ENCODE measurements around the gene DIAPH2.

The DIAPH2 gene

GRCh38 chrX:97481228-97481627, 796.6 kb downstream of the DIAPH2 start:
- DNase-seq (ENCODE audit: extremely low spot score): no peak
- ChIA-PET CTCF (interaction anchor here (0.6 to 1.0 kb wide), 2 partner anchors 19 to 996 kb away, joined by 4 to 5 read pairs; no protein-coding TSS in a partner anchor), POLR2A (no interaction called here)
- TF ChIP-seq FOXM1 (IDR thresholded peaks at IDR 0.05; ENCODE audit: borderline replicate concordance): no peak
- no peak for TF ChIP-seq PKNOX1 (IDR thresholded peaks at IDR 0.05)
- TF ChIP-seq SUZ12 (IDR thresholded peaks at IDR 0.05): no peak
- TF ChIP-seq NFRKB (IDR thresholded peaks at IDR 0.05): no peak
- no peak for TF ChIP-seq FOXK2 (IDR thresholded peaks at IDR 0.05)
- TF ChIP-seq SP1 (IDR thresholded peaks at IDR 0.05): no peak
- TF ChIP-seq HDGF (IDR thresholded peaks at IDR 0.05; ENCODE audit: borderline replicate concordance): no peak
- TF ChIP-seq ELF4 (IDR thresholded peaks at IDR 0.05): no peak
- no peak for TF ChIP-seq BHLHE40 (IDR thresholded peaks at IDR 0.05; ENCODE audit: borderline replicate concordance)
- TF ChIP-seq CTBP1 (IDR thresholded peaks at IDR 0.05; ENCODE audit: borderline replicate concordance): no peak
- TF ChIP-seq FOXA1 (IDR thresholded peaks at IDR 0.05): no peak
- TF ChIP-seq TARDBP (IDR thresholded peaks at IDR 0.05): no peak
- TF ChIP-seq LEF1 (IDR thresholded peaks at IDR 0.05; ENCODE audit: borderline replicate concordance): no peak
- TF ChIP-seq ARNT (IDR thresholded peaks at IDR 0.05): no peak
- TF ChIP-seq L3MBTL2 (conservative IDR thresholded peaks at IDR 0.05): no peak

- no peak for TF ChIP-seq NFRKB (IDR thresholded peaks at IDR 0.05)
- no peak for TF ChIP-seq FOXK2 (IDR thresholded peaks at IDR 0.05)
- TF ChIP-seq ELF4 (IDR thresholded peaks at IDR 0.05): no peak
- no peak for TF ChIP-seq ARNT (IDR thresholded peaks at IDR 0.05)
- TF ChIP-seq HDGF (IDR thresholded peaks at IDR 0.05; ENCODE audit: borderline replicate concordance): no peak
- TF ChIP-seq ZNF384 (IDR thresholded peaks at IDR 0.05): no peak
- no peak for TF ChIP-seq SP1 (IDR thresholded peaks at IDR 0.05)
- CTCF ChIA-PET: no interaction called here
- no peak for DNase-seq (ENCODE audit: extremely low spot score)
- POLR2A ChIA-PET: no interaction called here
Measured at GRCh38 chrX:97482666-97483300, 798.1 kb downstream of the DIAPH2 start.

- ChIA-PET CTCF (no interaction called here), POLR2A (no interaction called here)
- TF ChIP-seq LEF1 (IDR thresholded peaks at IDR 0.05; ENCODE audit: borderline replicate concordance) (no peak), FOXK2 (IDR thresholded peaks at IDR 0.05) (no peak), HDGF (IDR thresholded peaks at IDR 0.05; ENCODE audit: borderline replicate concordance) (no peak), L3MBTL2 (conservative IDR thresholded peaks at IDR 0.05) (no peak), BHLHE40 (IDR thresholded peaks at IDR 0.05; ENCODE audit: borderline replicate concordance) (no peak), TARDBP (IDR thresholded peaks at IDR 0.05) (no peak), NFRKB (IDR thresholded peaks at IDR 0.05) (no peak), FOXA1 (IDR thresholded peaks at IDR 0.05) (no peak), FOXM1 (IDR thresholded peaks at IDR 0.05; ENCODE audit: borderline replicate concordance) (no peak), SP1 (IDR thresholded peaks at IDR 0.05) (no peak), ELF4 (IDR thresholded peaks at IDR 0.05) (no peak), ARNT (IDR thresholded peaks at IDR 0.05) (no peak), ZNF384 (IDR thresholded peaks at IDR 0.05) (no peak), CTBP1 (IDR thresholded peaks at IDR 0.05; ENCODE audit: borderline replicate concordance) (no peak)
- no peak for DNase-seq (ENCODE audit: extremely low spot score)
Measured at GRCh38 chrX:97490656-97491055, 806.0 kb downstream of the DIAPH2 start.

- POLR2A ChIA-PET: no interaction called here
- TF ChIP-seq FOXM1 (IDR thresholded peaks at IDR 0.05; ENCODE audit: borderline replicate concordance): no peak
- no peak for TF ChIP-seq L3MBTL2 (conservative IDR thresholded peaks at IDR 0.05)
- no peak for TF ChIP-seq FOXA1 (IDR thresholded peaks at IDR 0.05)
- no peak for TF ChIP-seq PKNOX1 (IDR thresholded peaks at IDR 0.05)
- TF ChIP-seq TARDBP (IDR thresholded peaks at IDR 0.05): no peak
- no peak for TF ChIP-seq NFRKB (IDR thresholded peaks at IDR 0.05)
- no peak for TF ChIP-seq SUZ12 (IDR thresholded peaks at IDR 0.05)
- no peak for TF ChIP-seq ARNT (IDR thresholded peaks at IDR 0.05)
- no peak for TF ChIP-seq CTBP1 (IDR thresholded peaks at IDR 0.05; ENCODE audit: borderline replicate concordance)
- no peak for TF ChIP-seq ELF4 (IDR thresholded peaks at IDR 0.05)
- no peak for TF ChIP-seq FOXK2 (IDR thresholded peaks at IDR 0.05)
- TF ChIP-seq HDGF (IDR thresholded peaks at IDR 0.05; ENCODE audit: borderline replicate concordance): no peak
- CTCF ChIA-PET: no interaction called here
- no peak for DNase-seq (ENCODE audit: extremely low spot score)
Measured at GRCh38 chrX:97494756-97495372, 810.2 kb downstream of the DIAPH2 start.

GRCh38 chrX:97498093-97498492, 813.5 kb downstream of the DIAPH2 start:
- POLR2A ChIA-PET: no interaction called here
- TF ChIP-seq LEF1 (IDR thresholded peaks at IDR 0.05; ENCODE audit: borderline replicate concordance) (no peak), BHLHE40 (IDR thresholded peaks at IDR 0.05; ENCODE audit: borderline replicate concordance) (no peak)

GRCh38 chrX:97504431-97504830, 819.8 kb downstream of the DIAPH2 start:
- TF ChIP-seq SP1 (IDR thresholded peaks at IDR 0.05): no peak
- no peak for TF ChIP-seq ELF4 (IDR thresholded peaks at IDR 0.05)
- TF ChIP-seq NFRKB (IDR thresholded peaks at IDR 0.05): no peak
- no peak for TF ChIP-seq TARDBP (IDR thresholded peaks at IDR 0.05)
- TF ChIP-seq CTBP1 (IDR thresholded peaks at IDR 0.05; ENCODE audit: borderline replicate concordance): no peak
- no peak for TF ChIP-seq SUZ12 (IDR thresholded peaks at IDR 0.05)
- no peak for TF ChIP-seq ZNF384 (IDR thresholded peaks at IDR 0.05)
- TF ChIP-seq PKNOX1 (IDR thresholded peaks at IDR 0.05): no peak
- TF ChIP-seq ARNT (IDR thresholded peaks at IDR 0.05): no peak
- no peak for TF ChIP-seq FOXK2 (IDR thresholded peaks at IDR 0.05)
- no peak for TF ChIP-seq LEF1 (IDR thresholded peaks at IDR 0.05; ENCODE audit: borderline replicate concordance)
- ChIA-PET POLR2A (no interaction called here), CTCF (no interaction called here)
- DNase-seq (ENCODE audit: extremely low spot score): no peak

More at GRCh38 chrX:97498093-97498492, 813.5 kb downstream of the DIAPH2 start:
- CTCF ChIA-PET: no interaction called here
- no peak for DNase-seq (ENCODE audit: extremely low spot score)
